ENCODE results near the gene COL23A1. TPM values are rescaled to one million over a fixed set of nuclear protein-coding genes. Genes with fewer than 3 reads are reported as not detected.

Gene COL23A1
- total RNA-seq, 1 donor from 2014 or later, result 0.40 TPM

GRCh38 chr5:178287091-178287790, 303.0 kb downstream of the COL23A1 start:
- DNase-seq (ENCODE audit: low read depth), result no peak

- no peak for DNase-seq (ENCODE audit: low read depth)
Observed at GRCh38 chr5:178286226-178287090, 303.7 kb downstream of the COL23A1 start.

- no peak for DNase-seq (ENCODE audit: low read depth)
Observed at GRCh38 chr5:178285399-178286225, 304.6 kb downstream of the COL23A1 start.

- DNase-seq (ENCODE audit: low read depth), result no peak
Observed at GRCh38 chr5:178284996-178285395, 305.2 kb downstream of the COL23A1 start.

- DNase-seq (ENCODE audit: low read depth), result peak; percentile 10
Observed at GRCh38 chr5:178284093-178284675, 306.0 kb downstream of the COL23A1 start.

- DNase-seq (ENCODE audit: low read depth), result no peak
Observed at GRCh38 chr5:178283520-178283919, 306.7 kb downstream of the COL23A1 start.

GRCh38 chr5:178282391-178282790, 307.8 kb downstream of the COL23A1 start:
- DNase-seq (ENCODE audit: low read depth), result no peak

- DNase-seq (ENCODE audit: low read depth), result no peak
Observed at GRCh38 chr5:178281331-178281730, 308.9 kb downstream of the COL23A1 start.

- no peak for DNase-seq (ENCODE audit: low read depth)
Observed at GRCh38 chr5:178280631-178281030, 309.6 kb downstream of the COL23A1 start.

- peak; percentile 31 for DNase-seq (ENCODE audit: low read depth)
Observed at GRCh38 chr5:178279723-178280438, 310.3 kb downstream of the COL23A1 start.

- DNase-seq (ENCODE audit: low read depth), result no peak
Observed at GRCh38 chr5:178279026-178279722, 311.0 kb downstream of the COL23A1 start.

GRCh38 chr5:178278358-178279023, 311.7 kb downstream of the COL23A1 start:
- no peak for DNase-seq (ENCODE audit: low read depth)

- DNase-seq (ENCODE audit: low read depth), result no peak
Observed at GRCh38 chr5:178277866-178278265, 312.3 kb downstream of the COL23A1 start.

GRCh38 chr5:178277346-178277745, 312.8 kb downstream of the COL23A1 start:
- DNase-seq (ENCODE audit: low read depth), result no peak

- no peak for DNase-seq (ENCODE audit: low read depth)
Observed at GRCh38 chr5:178274781-178275537, 315.2 kb downstream of the COL23A1 start.

- DNase-seq (ENCODE audit: low read depth), result no peak
Observed at GRCh38 chr5:178273665-178274541, 316.3 kb downstream of the COL23A1 start.

GRCh38 chr5:178273041-178273440, 317.2 kb downstream of the COL23A1 start:
- no peak for DNase-seq (ENCODE audit: low read depth)

GRCh38 chr5:178272591-178272990, 317.6 kb downstream of the COL23A1 start:
- DNase-seq (ENCODE audit: low read depth), result no peak

All from renal cortical epithelial cell (primary cell).